Measurements from ENCODE around the gene TIMD4. TPM values are rescaled to one million over a fixed set of nuclear protein-coding genes. Genes with fewer than 3 reads are reported as not detected.

The TIMD4 gene
- total and polyA plus RNA-seq, 2 experiments from 2014 or later, result not detected

DNA sequence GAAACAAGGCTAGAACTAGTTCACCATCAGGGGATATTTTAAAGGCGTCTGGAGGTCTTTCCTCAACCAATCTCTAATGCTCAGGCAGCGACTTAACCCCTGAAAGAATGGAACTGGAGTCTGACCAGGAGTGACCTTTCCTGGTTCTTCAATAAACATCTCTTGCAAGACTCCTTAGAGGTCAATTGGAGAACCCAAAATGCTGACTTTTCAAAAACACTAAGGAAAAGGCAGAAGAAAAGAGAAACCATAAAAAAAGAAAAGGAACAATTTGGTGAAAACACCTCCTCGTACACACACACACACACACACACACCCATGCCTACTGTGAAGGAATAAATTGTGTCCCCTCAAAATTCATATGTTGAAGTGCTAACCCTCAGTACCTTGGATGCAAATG lies 12.3 kb downstream of the TIMD4 start (continued):
- TF ChIP-seq, protein P1, sequence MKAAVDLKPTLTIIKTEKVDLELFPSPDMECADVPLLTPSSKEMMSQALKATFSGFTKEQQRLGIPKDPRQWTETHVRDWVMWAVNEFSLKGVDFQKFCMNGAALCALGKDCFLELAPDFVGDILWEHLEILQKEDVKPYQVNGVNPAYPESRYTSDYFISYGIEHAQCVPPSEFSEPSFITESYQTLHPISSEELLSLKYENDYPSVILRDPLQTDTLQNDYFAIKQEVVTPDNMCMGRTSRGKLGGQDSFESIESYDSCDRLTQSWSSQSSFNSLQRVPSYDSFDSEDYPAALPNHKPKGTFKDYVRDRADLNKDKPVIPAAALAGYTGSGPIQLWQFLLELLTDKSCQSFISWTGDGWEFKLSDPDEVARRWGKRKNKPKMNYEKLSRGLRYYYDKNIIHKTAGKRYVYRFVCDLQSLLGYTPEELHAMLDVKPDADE (IDR thresholded peaks at IDR 0.05), result no peak
- no peak for TF ChIP-seq ZNF331 (CRISPR knock-in tag; IDR thresholded peaks at IDR 0.05; ENCODE audit: low read depth)
- TF ChIP-seq STAT1 (IDR thresholded peaks at IDR 0.05; ENCODE audit: unreplicated experiment), result no peak
- no peak for TF ChIP-seq POLR2AphosphoS5 (IDR thresholded peaks at IDR 0.05; ENCODE audit: low read depth)
- no peak for TF ChIP-seq NANOG (IDR thresholded peaks at IDR 0.05; ENCODE audit: borderline replicate concordance)

DNA sequence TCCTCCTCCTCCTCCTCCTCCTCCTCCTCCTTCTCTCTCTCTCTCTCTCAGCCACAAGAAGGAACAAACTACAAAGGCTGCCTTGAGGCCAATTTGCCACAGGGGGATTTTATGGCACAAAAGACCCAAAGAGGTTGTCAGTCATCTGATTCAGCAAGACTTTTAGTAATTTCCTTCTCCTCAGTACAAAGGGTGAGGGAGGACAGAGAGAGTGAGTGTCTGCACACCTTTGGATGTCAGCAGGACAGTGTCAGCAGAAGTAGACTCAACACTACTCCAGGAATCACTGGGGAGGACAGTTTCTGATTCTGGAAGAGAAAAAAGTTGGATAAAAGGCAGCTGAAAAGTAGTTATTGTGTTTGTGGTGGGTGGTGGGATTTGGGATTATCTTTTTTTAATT lies 13.6 kb downstream of the TIMD4 start:
- Histone ChIP-seq H2AFZ (peak overlapping the region; percentile 93; the same call in 1 of the 2 replicates), H3K36me3 (ENCODE audit: insufficient read depth) (no peaks in the 10 kb centered on the region), H3K4me3 (no peak overlapping the region), H3K79me2 (replicated peaks; ENCODE audit: insufficient read depth) (no peaks in the 10 kb centered on the region), H3K4me2 (no peak overlapping the region), H3K4me1 (ENCODE audit: insufficient read depth) (no peaks in the 10 kb centered on the region), H4K20me1 (replicated peaks; ENCODE audit: insufficient read depth) (no peaks in the 10 kb centered on the region), H3K27me3 (ENCODE audit: insufficient read depth) (no peaks in the 10 kb centered on the region), H3K9me2 (ENCODE audit: insufficient read depth) (0 out of 2 replicates have a peak, but pooled peaks cover 4% of the 10 kb centered on the region), H3F3A (replicated peaks; ENCODE audit: low read depth) (no peaks in the 10 kb centered on the region), H3K27ac (ENCODE audit: low read depth) (no peak overlapping the region)
- no peaks in the 10 kb centered on the region for H3K36me3 Mint-ChIP-seq (ENCODE audit: low read depth)
- H3K4me1 Mint-ChIP-seq, result no peaks in the 10 kb centered on the region
- DNase-seq (ENCODE audit: low spot score), result no peak
- ATAC-seq, result no peak
- peaks cover 3% of the 10 kb centered on the region for H3K27me3 Mint-ChIP-seq (ENCODE audit: insufficient read depth, low read depth, poor library complexity)
- no peaks in the 10 kb centered on the region; the same call in 2 of the 3 replicates for H3K9me3 Mint-ChIP-seq
- H3K27ac Mint-ChIP-seq, result no peak overlapping the region
- no peak overlapping the region for H3K4me3 Mint-ChIP-seq
- no peak for TF ChIP-seq ZNF331 (CRISPR knock-in tag; IDR thresholded peaks at IDR 0.05; ENCODE audit: low read depth)
- no peak for TF ChIP-seq ZNF114 (CRISPR knock-in tag; IDR thresholded peaks at IDR 0.05)
- TF ChIP-seq POLR2AphosphoS5 (IDR thresholded peaks at IDR 0.05; ENCODE audit: low read depth), result no peak
- TF ChIP-seq, protein P2, sequence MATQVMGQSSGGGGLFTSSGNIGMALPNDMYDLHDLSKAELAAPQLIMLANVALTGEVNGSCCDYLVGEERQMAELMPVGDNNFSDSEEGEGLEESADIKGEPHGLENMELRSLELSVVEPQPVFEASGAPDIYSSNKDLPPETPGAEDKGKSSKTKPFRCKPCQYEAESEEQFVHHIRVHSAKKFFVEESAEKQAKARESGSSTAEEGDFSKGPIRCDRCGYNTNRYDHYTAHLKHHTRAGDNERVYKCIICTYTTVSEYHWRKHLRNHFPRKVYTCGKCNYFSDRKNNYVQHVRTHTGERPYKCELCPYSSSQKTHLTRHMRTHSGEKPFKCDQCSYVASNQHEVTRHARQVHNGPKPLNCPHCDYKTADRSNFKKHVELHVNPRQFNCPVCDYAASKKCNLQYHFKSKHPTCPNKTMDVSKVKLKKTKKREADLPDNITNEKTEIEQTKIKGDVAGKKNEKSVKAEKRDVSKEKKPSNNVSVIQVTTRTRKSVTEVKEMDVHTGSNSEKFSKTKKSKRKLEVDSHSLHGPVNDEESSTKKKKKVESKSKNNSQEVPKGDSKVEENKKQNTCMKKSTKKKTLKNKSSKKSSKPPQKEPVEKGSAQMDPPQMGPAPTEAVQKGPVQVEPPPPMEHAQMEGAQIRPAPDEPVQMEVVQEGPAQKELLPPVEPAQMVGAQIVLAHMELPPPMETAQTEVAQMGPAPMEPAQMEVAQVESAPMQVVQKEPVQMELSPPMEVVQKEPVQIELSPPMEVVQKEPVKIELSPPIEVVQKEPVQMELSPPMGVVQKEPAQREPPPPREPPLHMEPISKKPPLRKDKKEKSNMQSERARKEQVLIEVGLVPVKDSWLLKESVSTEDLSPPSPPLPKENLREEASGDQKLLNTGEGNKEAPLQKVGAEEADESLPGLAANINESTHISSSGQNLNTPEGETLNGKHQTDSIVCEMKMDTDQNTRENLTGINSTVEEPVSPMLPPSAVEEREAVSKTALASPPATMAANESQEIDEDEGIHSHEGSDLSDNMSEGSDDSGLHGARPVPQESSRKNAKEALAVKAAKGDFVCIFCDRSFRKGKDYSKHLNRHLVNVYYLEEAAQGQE (IDR thresholded peaks at IDR 0.05; ENCODE audit: unreplicated experiment), result no peak
- TF ChIP-seq JUNB (IDR thresholded peaks at IDR 0.05; ENCODE audit: unreplicated experiment), result no peak
- TF ChIP-seq STAT1 (IDR thresholded peaks at IDR 0.05; ENCODE audit: unreplicated experiment), result no peak
- TF ChIP-seq, protein P3, sequence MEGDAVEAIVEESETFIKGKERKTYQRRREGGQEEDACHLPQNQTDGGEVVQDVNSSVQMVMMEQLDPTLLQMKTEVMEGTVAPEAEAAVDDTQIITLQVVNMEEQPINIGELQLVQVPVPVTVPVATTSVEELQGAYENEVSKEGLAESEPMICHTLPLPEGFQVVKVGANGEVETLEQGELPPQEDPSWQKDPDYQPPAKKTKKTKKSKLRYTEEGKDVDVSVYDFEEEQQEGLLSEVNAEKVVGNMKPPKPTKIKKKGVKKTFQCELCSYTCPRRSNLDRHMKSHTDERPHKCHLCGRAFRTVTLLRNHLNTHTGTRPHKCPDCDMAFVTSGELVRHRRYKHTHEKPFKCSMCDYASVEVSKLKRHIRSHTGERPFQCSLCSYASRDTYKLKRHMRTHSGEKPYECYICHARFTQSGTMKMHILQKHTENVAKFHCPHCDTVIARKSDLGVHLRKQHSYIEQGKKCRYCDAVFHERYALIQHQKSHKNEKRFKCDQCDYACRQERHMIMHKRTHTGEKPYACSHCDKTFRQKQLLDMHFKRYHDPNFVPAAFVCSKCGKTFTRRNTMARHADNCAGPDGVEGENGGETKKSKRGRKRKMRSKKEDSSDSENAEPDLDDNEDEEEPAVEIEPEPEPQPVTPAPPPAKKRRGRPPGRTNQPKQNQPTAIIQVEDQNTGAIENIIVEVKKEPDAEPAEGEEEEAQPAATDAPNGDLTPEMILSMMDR (conservative IDR thresholded peaks at IDR 0.05; ENCODE audit: low read depth in 2 of 2), result no peak
- TF ChIP-seq EZH2phosphoT487 (IDR thresholded peaks at IDR 0.05; ENCODE audit: unreplicated experiment), result no peak
- no peak for TF ChIP-seq EZH2 (IDR thresholded peaks at IDR 0.05; ENCODE audit: low read depth, unreplicated experiment)
- TF ChIP-seq, protein P4, sequence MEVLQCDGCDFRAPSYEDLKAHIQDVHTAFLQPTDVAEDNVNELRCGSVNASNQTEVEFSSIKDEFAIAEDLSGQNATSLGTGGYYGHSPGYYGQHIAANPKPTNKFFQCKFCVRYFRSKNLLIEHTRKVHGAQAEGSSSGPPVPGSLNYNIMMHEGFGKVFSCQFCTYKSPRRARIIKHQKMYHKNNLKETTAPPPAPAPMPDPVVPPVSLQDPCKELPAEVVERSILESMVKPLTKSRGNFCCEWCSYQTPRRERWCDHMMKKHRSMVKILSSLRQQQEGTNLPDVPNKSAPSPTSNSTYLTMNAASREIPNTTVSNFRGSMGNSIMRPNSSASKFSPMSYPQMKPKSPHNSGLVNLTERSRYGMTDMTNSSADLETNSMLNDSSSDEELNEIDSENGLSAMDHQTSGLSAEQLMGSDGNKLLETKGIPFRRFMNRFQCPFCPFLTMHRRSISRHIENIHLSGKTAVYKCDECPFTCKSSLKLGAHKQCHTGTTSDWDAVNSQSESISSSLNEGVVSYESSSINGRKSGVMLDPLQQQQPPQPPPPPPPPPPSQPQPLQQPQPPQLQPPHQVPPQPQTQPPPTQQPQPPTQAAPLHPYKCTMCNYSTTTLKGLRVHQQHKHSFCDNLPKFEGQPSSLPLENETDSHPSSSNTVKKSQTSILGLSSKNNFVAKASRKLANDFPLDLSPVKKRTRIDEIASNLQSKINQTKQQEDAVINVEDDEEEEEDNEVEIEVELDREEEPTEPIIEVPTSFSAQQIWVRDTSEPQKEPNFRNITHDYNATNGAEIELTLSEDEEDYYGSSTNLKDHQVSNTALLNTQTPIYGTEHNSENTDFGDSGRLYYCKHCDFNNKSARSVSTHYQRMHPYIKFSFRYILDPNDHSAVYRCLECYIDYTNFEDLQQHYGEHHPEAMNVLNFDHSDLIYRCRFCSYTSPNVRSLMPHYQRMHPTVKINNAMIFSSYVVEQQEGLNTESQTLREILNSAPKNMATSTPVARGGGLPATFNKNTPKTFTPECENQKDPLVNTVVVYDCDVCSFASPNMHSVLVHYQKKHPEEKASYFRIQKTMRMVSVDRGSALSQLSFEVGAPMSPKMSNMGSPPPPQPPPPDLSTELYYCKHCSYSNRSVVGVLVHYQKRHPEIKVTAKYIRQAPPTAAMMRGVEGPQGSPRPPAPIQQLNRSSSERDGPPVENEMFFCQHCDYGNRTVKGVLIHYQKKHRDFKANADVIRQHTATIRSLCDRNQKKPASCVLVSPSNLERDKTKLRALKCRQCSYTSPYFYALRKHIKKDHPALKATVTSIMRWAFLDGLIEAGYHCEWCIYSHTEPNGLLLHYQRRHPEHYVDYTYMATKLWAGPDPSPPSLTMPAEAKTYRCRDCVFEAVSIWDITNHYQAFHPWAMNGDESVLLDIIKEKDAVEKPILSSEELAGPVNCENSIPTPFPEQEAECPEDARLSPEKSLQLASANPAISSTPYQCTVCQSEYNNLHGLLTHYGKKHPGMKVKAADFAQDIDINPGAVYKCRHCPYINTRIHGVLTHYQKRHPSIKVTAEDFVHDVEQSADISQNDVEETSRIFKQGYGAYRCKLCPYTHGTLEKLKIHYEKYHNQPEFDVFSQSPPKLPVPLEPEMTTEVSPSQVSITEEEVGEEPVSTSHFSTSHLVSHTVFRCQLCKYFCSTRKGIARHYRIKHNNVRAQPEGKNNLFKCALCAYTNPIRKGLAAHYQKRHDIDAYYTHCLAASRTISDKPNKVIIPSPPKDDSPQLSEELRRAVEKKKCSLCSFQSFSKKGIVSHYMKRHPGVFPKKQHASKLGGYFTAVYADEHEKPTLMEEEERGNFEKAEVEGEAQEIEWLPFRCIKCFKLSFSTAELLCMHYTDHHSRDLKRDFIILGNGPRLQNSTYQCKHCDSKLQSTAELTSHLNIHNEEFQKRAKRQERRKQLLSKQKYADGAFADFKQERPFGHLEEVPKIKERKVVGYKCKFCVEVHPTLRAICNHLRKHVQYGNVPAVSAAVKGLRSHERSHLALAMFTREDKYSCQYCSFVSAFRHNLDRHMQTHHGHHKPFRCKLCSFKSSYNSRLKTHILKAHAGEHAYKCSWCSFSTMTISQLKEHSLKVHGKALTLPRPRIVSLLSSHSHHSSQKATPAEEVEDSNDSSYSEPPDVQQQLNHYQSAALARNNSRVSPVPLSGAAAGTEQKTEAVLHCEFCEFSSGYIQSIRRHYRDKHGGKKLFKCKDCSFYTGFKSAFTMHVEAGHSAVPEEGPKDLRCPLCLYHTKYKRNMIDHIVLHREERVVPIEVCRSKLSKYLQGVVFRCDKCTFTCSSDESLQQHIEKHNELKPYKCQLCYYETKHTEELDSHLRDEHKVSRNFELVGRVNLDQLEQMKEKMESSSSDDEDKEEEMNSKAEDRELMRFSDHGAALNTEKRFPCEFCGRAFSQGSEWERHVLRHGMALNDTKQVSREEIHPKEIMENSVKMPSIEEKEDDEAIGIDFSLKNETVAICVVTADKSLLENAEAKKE (CRISPR knock-in tag; IDR thresholded peaks at IDR 0.05), result no peak
- no peak for TF ChIP-seq CREB1 (CRISPR knock-in tag; IDR thresholded peaks at IDR 0.05; ENCODE audit: low read depth)
